GM12878 (cell line): Measurements from ENCODE around the gene GPATCH2L. TPM values are rescaled to one million over a fixed set of nuclear protein-coding genes. Genes with fewer than 3 reads are reported as not detected.

ENCODE experiments used
- BCLAF1 ChIP-seq: fragments of 450-650 bp; IDR thresholded peaks from 2 replicates; pipeline ENCODE4 v1.6.1; 2017; ENCODE audit warnings: antibody characterized with exemption, mild to moderate bottlenecking, moderate library complexity
- CBX3 ChIP-seq: fragments of 200-600 bp; sonication (generic); IDR thresholded peaks from 2 replicates; pipeline ENCODE4 v1.6.1; 2016; ENCODE audit warnings: low read depth, borderline replicate concordance
- CREB1 ChIP-seq: IDR thresholded peaks from 2 replicates; pipeline ENCODE4 v1.6.1; 2012; ENCODE audit warnings: low read depth, mild to moderate bottlenecking, inconsistent platforms
- EP300 ChIP-seq, 2 experiments: fragments of 150-350 bp in 1 of 2; IDR thresholded peaks; 2 replicates each; pipeline ENCODE4 v1.6.1; 2011 to 2012; ENCODE audit warnings: low read depth in 2 of 2, low read length in 2 of 2, borderline replicate concordance in 1 of 2, improper control_type of control experiment in 1 of 2, inconsistent platforms in 1 of 2; ENCODE audit not compliant: control insufficient read depth in 1 of 2
- IRF3 ChIP-seq: fragments of 450-650 bp; IDR thresholded peaks from 2 replicates; pipeline ENCODE4 v1.6.1; 2014; ENCODE audit warnings: mild to moderate bottlenecking
- JUNB ChIP-seq: IDR thresholded peaks from 2 replicates; pipeline ENCODE4 v1.6.1; 2016; ENCODE audit warnings: antibody characterized with exemption, mild to moderate bottlenecking
- MYC ChIP-seq: IDR thresholded peaks from 2 replicates; pipeline ENCODE4 v1.6.1; 2011; ENCODE audit warnings: mild to moderate bottlenecking, low read length, moderate library complexity, inconsistent platforms; ENCODE audit not compliant: insufficient read depth, insufficient replicate concordance, insufficient read length, severe bottlenecking
- NFXL1 ChIP-seq: fragments of 450-650 bp; IDR thresholded peaks from 2 replicates; pipeline ENCODE4 v1.6.1; 2017; ENCODE audit warnings: antibody characterized with exemption, mild to moderate bottlenecking, borderline replicate concordance
- PML ChIP-seq: IDR thresholded peaks from 2 replicates; pipeline ENCODE4 v1.6.1; 2012; ENCODE audit warnings: low read length, inconsistent platforms
- PRDM15 ChIP-seq: fragments of 450-650 bp; formaldehyde crosslinking; IDR thresholded peaks from 2 replicates; pipeline ENCODE4 v1.4.0; 2020; ENCODE audit warnings: mild to moderate bottlenecking, moderate library complexity
- RUNX3 ChIP-seq: IDR thresholded peaks from 2 replicates; pipeline ENCODE4 v1.6.1; 2012; ENCODE audit warnings: low read length, inconsistent platforms
- USF1 ChIP-seq: IDR thresholded peaks from 2 replicates; pipeline ENCODE4 v1.6.1; 2011; ENCODE audit warnings: borderline replicate concordance, low read depth, mild to moderate bottlenecking, moderate library complexity, mixed read lengths, low read length; ENCODE audit not compliant: insufficient read depth; ENCODE audit errors: extremely low read length
- ZNF217 ChIP-seq: fragments of 450-650 bp; IDR thresholded peaks from 2 replicates; pipeline ENCODE4 v1.6.1; 2017; ENCODE audit warnings: antibody characterized with exemption, mild to moderate bottlenecking
- ZNF592 ChIP-seq: fragments of 450-650 bp; IDR thresholded peaks from 2 replicates; pipeline ENCODE4 v1.6.1; 2017; ENCODE audit warnings: mild to moderate bottlenecking, moderate library complexity
- polyA plus RNA-seq, 11 experiments: library from polyadenylated mRNA; depleted of rRNA in 4 of 11; unstranded in 6 of 11; stranded (reverse) in 5 of 11; fragments of >200 nt; fragmentation: Nextera tagmentation in 4 of 11; fragmentation: Illumina TruSeq in 1 of 11; extraction: Ambion mirVana in 4 of 11; extraction: Trizol in 1 of 11; gene quantifications; 1 replicate in 1 of 11; 2 replicates in 10 of 11; pipeline versions ENCODE4 v1.2.1 to v1.2.3, GENCODE V29; 2011 to 2016; ENCODE audit warnings: inconsistent platforms in 2 of 11, missing spikeins in 2 of 11, low read depth in 1 of 11
- total RNA-seq, 4 experiments: library from RNA; depleted of rRNA in 3 of 4; stranded (reverse); fragments of >200 nt in 3 of 4; fragmentation: Illumina TruSeq in 1 of 4; extraction: Trizol in 1 of 4; gene quantifications; 2 replicates each; pipeline versions ENCODE4 v1.2.1 to v1.2.3, GENCODE V29; 2013 to 2021

GPATCH2L gene
- total and polyA plus RNA-seq, 10 of the 15 experiments (the other 5 are each of a cell fraction or from before 2014, with no cell fraction given), result 9.1 to 50.9 (median 24.4) TPM

- TF ChIP-seq ZNF592, result no peak
- peak; percentile 67; the same call in 1 of the 2 replicates for TF ChIP-seq ZNF217
- peak; percentile 72; the same call in 1 of the 2 replicates for TF ChIP-seq JUNB
- TF ChIP-seq PML, result no peak
- no peak for TF ChIP-seq CBX3
- no peak for TF ChIP-seq USF1
- no peak for TF ChIP-seq MYC
- no peak for TF ChIP-seq NFXL1
- TF ChIP-seq EP300 (IDR thresholded peaks at IDR 0.05; ENCODE audit: borderline replicate concordance in 1 of 2, control insufficient read depth in 1 of 2, low read depth in 2 of 2, low read length in 2 of 2), result peak; percentile 61 to 79; a peak in 3 of 4 replicates
- no peak for TF ChIP-seq BCLAF1
- TF ChIP-seq IRF3, result no peak
- peak; percentile 82 for TF ChIP-seq RUNX3
- TF ChIP-seq PRDM15 (CRISPR knock-in tag), result no peak
- TF ChIP-seq CREB1, result peak; percentile 32; the same call in 1 of the 2 replicates
Observed at GRCh38 chr14:76236172-76237130, 84.7 kb downstream of the GPATCH2L start (continued).
